DND-41 (cell line): ENCODE results near the gene TBXAS1.

Experiments
- CTCF ChIP-seq: IDR thresholded peaks from 2 replicates; pipeline ENCODE4 v1.5.1; 2012; ENCODE audit warnings: borderline replicate concordance, low read length, moderate library complexity, mild to moderate bottlenecking; ENCODE audit not compliant: poor library complexity, severe bottlenecking; ENCODE audit errors: extremely low read depth
- EZH2 ChIP-seq: IDR thresholded peaks from 3 replicates; pipeline ENCODE4 v1.6.1; 2012; ENCODE audit warnings: borderline replicate concordance, low read depth, mild to moderate bottlenecking, moderate library complexity, low read length, inconsistent platforms; ENCODE audit not compliant: severe bottlenecking

GRCh38 chr7:139889186-139889871, 60.3 kb downstream of the TBXAS1 start:
- no peak for TF ChIP-seq CTCF
- no peak for TF ChIP-seq EZH2
